ENCODE results near the gene TMUB2. TPM values are rescaled to one million over a fixed set of nuclear protein-coding genes. Genes with fewer than 3 reads are reported as not detected.

Gene TMUB2
- total RNA-seq, 1 donor from 2014 or later, result 39.5 TPM

DNA sequence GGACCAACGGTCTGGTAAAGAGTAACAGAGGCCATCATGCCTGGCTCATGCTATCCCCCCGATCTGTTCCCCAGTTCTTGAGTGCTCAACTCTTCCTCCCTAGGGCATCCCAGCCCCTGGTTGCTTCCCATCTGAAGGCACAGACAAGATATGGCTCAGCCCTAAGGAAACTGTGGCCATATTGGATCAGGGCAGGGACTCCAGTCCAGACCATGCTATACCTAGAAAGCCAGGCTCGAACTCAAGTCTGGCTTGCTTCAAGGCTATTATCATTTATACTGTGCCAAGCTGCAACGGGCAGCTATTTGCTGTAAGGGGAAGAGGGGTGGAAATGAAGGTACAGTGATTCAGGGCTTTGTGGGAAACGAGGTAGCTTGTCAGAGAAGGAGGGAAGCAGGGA is 29.9 kb downstream of the TMUB2 start:
- TF ChIP-seq, protein P1, sequence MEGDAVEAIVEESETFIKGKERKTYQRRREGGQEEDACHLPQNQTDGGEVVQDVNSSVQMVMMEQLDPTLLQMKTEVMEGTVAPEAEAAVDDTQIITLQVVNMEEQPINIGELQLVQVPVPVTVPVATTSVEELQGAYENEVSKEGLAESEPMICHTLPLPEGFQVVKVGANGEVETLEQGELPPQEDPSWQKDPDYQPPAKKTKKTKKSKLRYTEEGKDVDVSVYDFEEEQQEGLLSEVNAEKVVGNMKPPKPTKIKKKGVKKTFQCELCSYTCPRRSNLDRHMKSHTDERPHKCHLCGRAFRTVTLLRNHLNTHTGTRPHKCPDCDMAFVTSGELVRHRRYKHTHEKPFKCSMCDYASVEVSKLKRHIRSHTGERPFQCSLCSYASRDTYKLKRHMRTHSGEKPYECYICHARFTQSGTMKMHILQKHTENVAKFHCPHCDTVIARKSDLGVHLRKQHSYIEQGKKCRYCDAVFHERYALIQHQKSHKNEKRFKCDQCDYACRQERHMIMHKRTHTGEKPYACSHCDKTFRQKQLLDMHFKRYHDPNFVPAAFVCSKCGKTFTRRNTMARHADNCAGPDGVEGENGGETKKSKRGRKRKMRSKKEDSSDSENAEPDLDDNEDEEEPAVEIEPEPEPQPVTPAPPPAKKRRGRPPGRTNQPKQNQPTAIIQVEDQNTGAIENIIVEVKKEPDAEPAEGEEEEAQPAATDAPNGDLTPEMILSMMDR (conservative IDR thresholded peaks at IDR 0.05), result no peak
- Mint-ChIP-seq H3K9me3 (no peaks in the 10 kb centered on the region), H3K27ac (peak overlapping the region; percentile 26)

DNA sequence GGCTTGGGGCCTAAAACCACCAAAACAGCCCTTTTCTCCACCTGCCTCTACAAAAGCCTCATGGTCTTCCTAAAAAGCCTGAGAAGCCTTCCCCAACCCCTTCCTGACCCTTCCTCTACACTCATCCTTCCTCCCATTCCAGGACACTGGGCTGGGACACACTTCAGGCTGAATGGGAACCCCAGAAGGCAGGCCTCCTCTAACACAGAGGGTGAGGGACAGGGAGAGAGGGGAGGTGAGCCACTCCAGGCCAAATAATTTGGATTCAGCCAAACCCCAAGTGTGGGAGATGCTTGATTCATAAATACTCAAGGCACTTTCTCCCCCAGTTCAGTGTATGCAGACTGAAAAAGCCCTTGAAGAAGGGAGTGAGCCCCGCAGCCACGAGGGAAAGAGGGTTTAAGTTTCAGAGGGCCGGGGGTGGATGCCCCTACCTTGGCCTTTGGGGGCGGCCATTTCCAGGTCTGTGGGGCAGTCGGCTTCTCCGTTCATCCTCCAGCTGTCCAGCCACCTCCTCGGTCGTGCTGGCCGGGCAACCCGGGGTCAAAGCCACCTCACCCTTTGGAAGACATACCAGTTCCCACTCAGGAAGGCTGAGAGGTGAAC is 31.1 kb downstream of the TMUB2 start:
- Mint-ChIP-seq H3K4me3 (peak overlapping the region; percentile 84), H3K27ac (peak overlapping the region; percentile 76), H3K4me1 (ENCODE audit: unreplicated experiment) (peaks cover 24% of the 10 kb centered on the region), H3K9me3 (no peaks in the 10 kb centered on the region), H3K27me3 (peaks cover 4% of the 10 kb centered on the region), H3K36me3 (peaks cover 15% of the 10 kb centered on the region)
- no peak for DNase-seq (ENCODE audit: extremely low spot score, unreplicated experiment)
- TF ChIP-seq, protein P1 (conservative IDR thresholded peaks at IDR 0.05), result no peak

More for the DNA sequence above, 29.9 kb downstream of the TMUB2 start:
- Mint-ChIP-seq H3K4me1 (ENCODE audit: unreplicated experiment) (peaks cover 15% of the 10 kb centered on the region), H3K27me3 (no peaks in the 10 kb centered on the region), H3K36me3 (peaks cover 15% of the 10 kb centered on the region), H3K4me3 (peak overlapping the region; percentile 84)
- no peak for DNase-seq (ENCODE audit: extremely low spot score, unreplicated experiment)

DNA sequence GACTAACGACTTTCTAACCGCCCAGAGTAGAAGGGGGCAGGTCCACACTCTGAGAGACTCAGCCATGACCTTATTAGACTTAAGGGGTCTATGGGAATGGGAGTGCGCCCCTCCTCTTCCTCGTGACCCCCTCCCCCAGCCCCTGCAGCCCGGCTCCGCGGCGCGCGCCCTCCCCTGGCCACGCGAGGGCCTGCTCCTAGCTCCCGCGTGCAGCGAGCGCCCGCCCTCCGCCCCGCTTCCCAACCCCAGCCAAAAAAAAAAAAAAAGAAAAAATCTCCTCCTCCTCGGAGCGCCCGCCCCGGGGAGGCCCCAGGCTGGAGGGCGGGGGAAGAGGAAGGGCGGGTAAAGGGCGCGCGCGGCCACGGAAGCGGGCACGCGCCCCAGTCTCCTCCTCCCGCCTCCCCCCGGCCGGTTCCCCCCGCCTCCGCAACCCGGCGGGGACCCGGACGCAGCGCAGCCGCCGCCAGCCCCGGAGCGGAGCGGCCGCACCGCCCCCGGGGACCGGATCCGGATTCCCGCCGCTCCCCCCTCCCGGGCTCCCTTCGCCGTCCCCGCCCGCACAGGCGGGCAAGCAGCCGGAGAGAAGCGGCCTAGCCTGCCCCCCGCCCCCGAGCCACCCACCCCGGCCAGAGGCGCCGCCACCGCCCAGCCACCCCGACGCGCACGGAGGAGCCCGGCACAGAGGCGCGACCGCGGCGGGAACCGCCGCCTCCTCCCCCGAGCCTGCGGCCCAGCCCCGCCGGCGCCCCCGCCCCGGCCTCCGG is 31.8 kb downstream of the TMUB2 start:
- H3K4me1 Mint-ChIP-seq (ENCODE audit: unreplicated experiment), result peaks cover 26% of the 10 kb centered on the region
- H3K9me3 Mint-ChIP-seq, result no peaks in the 10 kb centered on the region
- DNase-seq (ENCODE audit: extremely low spot score, unreplicated experiment), result peak; percentile 90
- peak overlapping the region; percentile 76 for H3K27ac Mint-ChIP-seq
- TF ChIP-seq, protein P1 (conservative IDR thresholded peaks at IDR 0.05), result peak; percentile 75
- peak overlapping the region; percentile 84 for H3K4me3 Mint-ChIP-seq
- H3K36me3 Mint-ChIP-seq, result peaks cover 15% of the 10 kb centered on the region
- H3K27me3 Mint-ChIP-seq, result peaks cover 4% of the 10 kb centered on the region

DNA sequence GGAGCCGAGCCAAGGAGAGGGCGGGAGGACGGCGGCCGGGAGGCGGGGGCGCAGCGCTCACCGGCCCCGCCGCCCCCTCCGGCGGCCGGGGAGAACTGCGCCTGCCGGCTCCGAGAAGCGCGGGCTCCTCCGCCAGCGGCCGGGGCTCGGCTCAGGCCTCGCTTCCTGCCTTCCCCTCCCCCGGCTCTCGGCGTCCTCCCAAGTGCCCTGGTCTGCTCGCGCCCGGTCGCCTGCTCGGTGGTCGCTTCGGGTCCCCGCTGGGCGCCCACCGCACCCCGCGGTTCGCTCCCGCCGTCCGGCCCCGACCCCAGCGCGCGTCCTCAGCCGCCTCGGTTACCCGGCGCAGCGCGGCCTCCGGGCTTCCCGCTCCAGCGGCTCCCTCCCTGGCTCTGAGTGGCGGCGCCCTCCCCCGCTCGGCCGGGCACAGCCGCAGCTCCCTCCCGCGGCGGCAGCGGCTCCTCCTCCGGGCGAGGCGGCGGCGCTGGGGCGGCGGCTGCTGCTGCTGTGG is 32.4 kb downstream of the TMUB2 start:
- H3K9me3 Mint-ChIP-seq, result no peaks in the 10 kb centered on the region

DNA sequence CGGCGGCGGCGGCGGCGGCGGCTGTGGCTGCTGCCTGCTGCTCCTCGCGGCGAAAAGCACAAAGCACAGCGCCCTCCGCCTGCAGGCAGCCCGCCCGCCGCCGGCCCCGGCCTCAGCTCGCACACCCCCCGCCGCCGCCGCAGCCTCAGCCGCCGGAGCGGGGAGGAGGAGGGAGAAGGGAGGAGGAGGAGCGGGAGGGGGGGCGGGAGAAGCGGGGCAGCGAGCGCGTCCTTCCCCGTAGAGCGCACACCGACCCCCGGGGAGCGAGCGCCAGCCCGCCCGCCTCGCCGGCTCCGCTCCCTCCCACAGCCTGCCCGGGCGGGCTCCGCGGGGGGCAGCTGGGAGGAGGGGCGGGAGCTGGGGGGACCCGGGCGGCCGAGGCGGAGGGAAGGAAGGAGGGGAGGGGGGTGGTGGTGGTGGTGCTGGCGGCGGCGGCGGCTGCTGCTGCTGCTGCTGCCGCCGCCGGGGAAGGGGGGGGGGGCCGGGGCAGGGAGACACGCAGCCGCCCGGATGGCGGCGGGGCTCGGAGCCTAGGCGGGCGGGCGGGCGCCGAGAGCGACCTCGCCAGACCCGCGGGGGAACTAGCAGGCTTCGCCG is 32.9 kb downstream of the TMUB2 start, which contains the start of gene UBTF:
TSS of gene UBTF (minus strand) at position 60 of the 597 bp plus-strand sequence. CDS start 1,446 bp downstream, outside the sequence.
- Mint-ChIP-seq H3K36me3 (peaks cover 10% of the 10 kb centered on the region), H3K4me3 (peak within 1 kb of the TSS; percentile 92), H3K27ac (peak within 1 kb of the TSS; percentile 89), H3K27me3 (peaks cover 4% of the 10 kb centered on the region), H3K9me3 (no peaks in the 10 kb centered on the region), H3K4me1 (ENCODE audit: unreplicated experiment) (peaks cover 23% of the 10 kb centered on the region)
- TF ChIP-seq, protein P1 (conservative IDR thresholded peaks at IDR 0.05), result no peak
- DNase-seq (ENCODE audit: extremely low spot score, unreplicated experiment), result no peak

More for the DNA sequence above, 32.4 kb downstream of the TMUB2 start:
- TF ChIP-seq, protein P1 (conservative IDR thresholded peaks at IDR 0.05), result peak; percentile 63
- Mint-ChIP-seq H3K4me3 (no peak overlapping the region), H3K27ac (no peak overlapping the region), H3K4me1 (ENCODE audit: unreplicated experiment) (peaks cover 23% of the 10 kb centered on the region), H3K27me3 (peaks cover 4% of the 10 kb centered on the region), H3K36me3 (peaks cover 11% of the 10 kb centered on the region)
- peak; percentile 85 for DNase-seq (ENCODE audit: extremely low spot score, unreplicated experiment)
